AG04450 (cell line): ENCODE results near the gene CPNE5. TPM values are rescaled to one million over a fixed set of nuclear protein-coding genes. Genes with fewer than 3 reads are reported as not detected.

ENCODE experiments used
- CTCF ChIA-PET: fragments of 300-600, 350-600 bp; formaldehyde crosslinking; extraction: SDS; loops from one replicate; lab custom pipeline; 2022; ENCODE audit warnings: antibody characterized with exemption, inconsistent platforms; lab: Charles Lee
- POLR2A ChIA-PET: fragments of 350-600 bp; formaldehyde crosslinking; extraction: SDS; loops from one replicate; lab custom pipeline; 2021; ENCODE audit warnings: antibody characterized with exemption, inconsistent platforms; lab: Yijun Ruan, JAX
- DNase-seq: peaks from one replicate; pipeline ENCODE4 v3.0.0-alpha.2; 2011; ENCODE audit warnings: low read depth, low spot score
- H3K27ac ChIP-seq: one replicate; pipeline ENCODE4 v1.5.1; 2012; ENCODE audit warnings: low read depth, low read length, control low read depth
- H3K27me3 ChIP-seq: one replicate; pipeline ENCODE4 v1.6.0; 2012; ENCODE audit warnings: low read length; ENCODE audit not compliant: control insufficient read depth, insufficient read depth
- H3K4me3 ChIP-seq: 2 replicates; pipeline ENCODE4 v1.5.1; 2011; ENCODE audit warnings: mild to moderate bottlenecking, low read depth, low read length, control low read depth
- H3K9me3 ChIP-seq: 2 replicates; pipeline ENCODE4 v1.5.1; 2012; ENCODE audit warnings: low read length; ENCODE audit not compliant: control insufficient read depth, insufficient read depth
- polyA plus RNA-seq: library from polyadenylated mRNA; depleted of rRNA; stranded (reverse); fragments of >200 nt; gene quantifications from 2 replicates; pipeline ENCODE4 v1.2.3, GENCODE V29; 2011
- TF ChIP-seq, protein P1 (sequence below): IDR thresholded peaks from 2 replicates; pipeline ENCODE4 v1.5.1; 2011; ENCODE audit warnings: low read depth, low read length, control low read depth, inconsistent platforms

The CPNE5 gene
- polyA plus RNA-seq, 1 experiment = 0.10 TPM

DNA sequence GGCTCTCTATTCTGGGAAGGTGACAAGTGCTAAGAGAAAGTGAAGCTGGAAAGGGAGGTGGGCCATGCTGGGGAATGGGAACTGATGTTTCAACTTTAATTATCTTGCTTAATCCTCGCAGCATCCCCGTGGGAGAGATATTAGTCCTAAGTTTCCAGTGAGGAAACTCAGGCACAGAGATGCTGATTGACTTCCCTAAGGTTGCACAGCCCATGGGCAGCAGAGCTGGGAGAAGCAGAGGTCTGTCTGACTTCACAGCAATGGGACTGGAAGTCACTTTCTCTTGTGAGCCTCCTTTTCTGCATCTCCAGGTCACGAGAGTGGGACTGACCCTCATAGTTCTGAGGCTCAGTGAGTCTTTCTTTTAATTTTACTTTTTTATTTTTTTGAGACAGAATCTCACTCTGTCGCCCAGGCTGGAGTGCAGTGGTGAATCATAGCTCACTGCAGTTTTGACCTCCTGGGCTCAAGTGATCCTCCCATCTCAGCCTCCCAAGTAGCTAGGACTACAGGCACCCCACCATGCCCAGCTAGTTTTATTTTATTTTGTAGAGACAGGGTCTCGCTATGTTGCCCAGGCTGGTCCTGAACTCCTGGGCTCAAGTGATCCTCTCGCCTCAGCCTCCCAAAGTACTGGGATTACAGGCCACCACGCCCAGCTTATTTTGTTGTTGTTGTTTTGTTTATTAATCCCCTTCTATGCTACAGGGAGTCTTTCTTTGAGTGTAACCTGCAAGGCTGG is 139.0 kb downstream of the CPNE5 start:
- TF ChIP-seq, protein P1, sequence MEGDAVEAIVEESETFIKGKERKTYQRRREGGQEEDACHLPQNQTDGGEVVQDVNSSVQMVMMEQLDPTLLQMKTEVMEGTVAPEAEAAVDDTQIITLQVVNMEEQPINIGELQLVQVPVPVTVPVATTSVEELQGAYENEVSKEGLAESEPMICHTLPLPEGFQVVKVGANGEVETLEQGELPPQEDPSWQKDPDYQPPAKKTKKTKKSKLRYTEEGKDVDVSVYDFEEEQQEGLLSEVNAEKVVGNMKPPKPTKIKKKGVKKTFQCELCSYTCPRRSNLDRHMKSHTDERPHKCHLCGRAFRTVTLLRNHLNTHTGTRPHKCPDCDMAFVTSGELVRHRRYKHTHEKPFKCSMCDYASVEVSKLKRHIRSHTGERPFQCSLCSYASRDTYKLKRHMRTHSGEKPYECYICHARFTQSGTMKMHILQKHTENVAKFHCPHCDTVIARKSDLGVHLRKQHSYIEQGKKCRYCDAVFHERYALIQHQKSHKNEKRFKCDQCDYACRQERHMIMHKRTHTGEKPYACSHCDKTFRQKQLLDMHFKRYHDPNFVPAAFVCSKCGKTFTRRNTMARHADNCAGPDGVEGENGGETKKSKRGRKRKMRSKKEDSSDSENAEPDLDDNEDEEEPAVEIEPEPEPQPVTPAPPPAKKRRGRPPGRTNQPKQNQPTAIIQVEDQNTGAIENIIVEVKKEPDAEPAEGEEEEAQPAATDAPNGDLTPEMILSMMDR = no peak
- ChIA-PET CTCF (interaction anchor here (0.9 kb wide), 2 partner anchors 54 to 85 kb away, joined by 4 to 6 read pairs; no protein-coding TSS in a partner anchor), POLR2A (no interaction called here)
- Histone ChIP-seq H3K27ac (no peak overlapping the region), H3K4me3 (no peak overlapping the region), H3K9me3 (peaks cover 12% of the 10 kb centered on the region), H3K27me3 (peaks cover 20% of the 10 kb centered on the region)
- no peak for DNase-seq

DNA sequence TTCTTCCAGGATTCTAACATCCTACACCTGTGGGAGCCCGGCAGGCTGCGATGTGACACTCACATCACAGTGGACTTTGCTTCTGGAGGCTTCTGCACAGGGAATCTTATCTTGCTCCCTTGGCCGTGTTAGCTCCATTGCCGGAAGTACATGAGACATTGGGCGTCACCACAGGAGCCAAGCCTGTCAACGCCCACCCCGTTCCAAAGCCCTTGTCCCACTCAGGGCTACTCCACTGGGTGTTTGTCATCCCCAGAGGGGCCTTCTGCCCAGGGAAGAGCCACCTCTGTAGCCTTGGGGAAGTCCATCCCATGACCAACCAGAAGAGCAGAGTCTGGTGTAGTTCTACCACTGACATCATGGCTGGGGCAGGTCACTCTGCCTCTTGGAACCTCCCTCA is 139.9 kb downstream of the CPNE5 start:
- POLR2A ChIA-PET = no interaction called here
- CTCF ChIA-PET = no interaction called here

DNA sequence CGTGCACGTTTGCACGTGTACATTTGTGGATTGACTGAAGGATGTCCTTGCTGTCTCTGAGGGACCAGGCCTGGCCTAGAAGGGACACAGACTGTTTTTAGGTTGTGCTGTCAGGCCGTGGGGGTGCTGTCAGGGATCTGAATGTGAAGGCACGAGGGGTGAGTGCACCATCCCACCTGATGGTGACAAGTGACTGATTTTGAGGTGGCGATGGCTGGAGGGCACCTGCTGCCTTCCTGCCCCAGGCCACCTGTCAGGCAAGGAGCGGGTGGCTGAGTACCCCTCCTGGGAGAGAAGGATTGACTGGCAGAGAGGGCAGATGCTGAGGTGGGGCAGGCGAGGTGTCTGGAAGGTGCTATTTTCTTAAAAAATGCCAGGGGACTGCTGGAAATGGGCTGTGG is 140.4 kb downstream of the CPNE5 start:
- H3K4me3 ChIP-seq = no peak overlapping the region
- DNase-seq = no peak
- TF ChIP-seq, protein P1 = no peak
- POLR2A ChIA-PET = no interaction called here
- peaks cover 16% of the 10 kb centered on the region for H3K27me3 ChIP-seq
- CTCF ChIA-PET = no interaction called here
- H3K9me3 ChIP-seq = peaks cover 7% of the 10 kb centered on the region
- no peak overlapping the region for H3K27ac ChIP-seq

More for the DNA sequence above, 139.9 kb downstream of the CPNE5 start:
- no peak for DNase-seq
- Histone ChIP-seq H3K27me3 (peaks cover 20% of the 10 kb centered on the region), H3K9me3 (peaks cover 12% of the 10 kb centered on the region), H3K4me3 (no peak overlapping the region), H3K27ac (no peak overlapping the region)
- TF ChIP-seq, protein P1 = no peak

DNA sequence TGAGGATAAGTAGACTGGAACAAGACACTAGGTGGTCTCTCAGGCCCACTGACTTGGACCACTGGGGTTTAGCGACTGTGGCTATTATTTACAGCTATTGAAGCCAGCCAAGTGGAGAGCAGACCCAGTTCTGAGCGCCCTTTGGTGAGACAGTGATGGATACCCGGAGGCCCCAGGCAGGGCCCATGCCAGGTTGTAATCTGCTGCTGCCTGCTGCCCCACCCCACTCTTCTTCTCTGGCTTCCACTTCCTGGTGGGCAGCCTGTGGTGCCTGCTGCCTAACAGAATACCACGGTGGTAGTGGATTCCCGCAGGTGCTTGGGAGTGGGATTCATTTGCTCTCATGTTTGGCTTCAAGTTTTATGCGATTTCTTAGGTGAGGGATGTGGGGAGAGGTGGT is 141.0 kb downstream of the CPNE5 start:
- DNase-seq = no peak
- peaks cover 7% of the 10 kb centered on the region for H3K9me3 ChIP-seq
- POLR2A ChIA-PET = interaction anchor here (0.7 kb wide), 1 partner anchor 242 kb away, joined by 4 read pairs; no protein-coding TSS in a partner anchor
- peaks cover 11% of the 10 kb centered on the region for H3K27me3 ChIP-seq
- no peak overlapping the region for H3K4me3 ChIP-seq
- TF ChIP-seq, protein P1 = no peak
- no peak overlapping the region for H3K27ac ChIP-seq
- CTCF ChIA-PET = no interaction called here

DNA sequence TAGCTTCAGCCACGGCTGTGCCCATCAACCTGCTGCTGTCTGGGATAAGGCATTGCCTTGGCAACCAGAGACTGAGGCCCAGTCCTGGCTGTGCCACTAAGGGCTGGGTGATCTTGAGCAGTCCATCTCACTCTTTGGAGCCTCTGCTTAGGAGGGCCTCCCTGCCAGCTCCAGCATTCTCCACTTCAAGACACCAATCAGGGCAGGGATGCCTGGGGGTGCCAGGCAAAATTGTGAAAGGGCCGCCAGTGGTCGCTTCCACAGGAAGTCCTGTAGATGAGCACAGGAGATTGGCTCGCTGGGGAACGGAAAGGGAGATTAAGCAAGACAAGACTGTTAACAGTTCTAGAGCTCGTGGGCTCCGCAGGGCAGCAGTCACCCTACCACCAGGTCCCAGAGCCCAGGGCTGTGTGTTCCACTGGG is 141.8 kb downstream of the CPNE5 start, which contains the start of gene RAB44:
Gene RAB44, plus strand, starts transcription at position 346 of the 423 bp plus-strand sequence. CDS start 6,410 bp downstream, outside the sequence.
- Histone ChIP-seq H3K27me3 (peaks cover 9% of the 10 kb centered on the region), H3K9me3 (peaks cover 7% of the 10 kb centered on the region), H3K27ac (no peak within 1 kb of the TSS), H3K4me3 (no peak within 1 kb of the TSS)
- no peak for DNase-seq
- TF ChIP-seq, protein P1 = no peak
- ChIA-PET CTCF (interaction anchor here (0.8 kb wide), 1 partner anchor 82 kb away, joined by 3 read pairs; no protein-coding TSS in a partner anchor), POLR2A (interaction anchor here (0.7 kb wide), 1 partner anchor 241 kb away, joined by 4 read pairs; no protein-coding TSS in a partner anchor)
